IPS-20b (cell line): ENCODE measurements around the gene FOXP1.
A peak's percentile ranks its signal among the peaks of the same experiment; 100 is the strongest.

ENCODE experiments used
- H3K27ac ChIP-seq: one replicate; pipeline ENCODE4 v1.5.1; 2013; ENCODE audit warnings: low read length
- H3K27me3 ChIP-seq: 2 replicates; pipeline ENCODE4 v1.6.1; 2013; ENCODE audit warnings: mild to moderate bottlenecking, low read length, inconsistent platforms; ENCODE audit not compliant: insufficient read depth
- H3K36me3 ChIP-seq: 2 replicates; pipeline ENCODE4 v1.6.1; 2013; ENCODE audit warnings: low read depth, mild to moderate bottlenecking, inconsistent platforms, low read length, moderate library complexity; ENCODE audit not compliant: insufficient read depth
- H3K4me1 ChIP-seq: 2 replicates; pipeline ENCODE4 v1.6.1; 2013; ENCODE audit warnings: mild to moderate bottlenecking, control low read depth, inconsistent platforms, low read length, moderate library complexity; ENCODE audit not compliant: insufficient read depth
- H3K4me3 ChIP-seq: 2 replicates; pipeline ENCODE4 v1.5.1; 2013; ENCODE audit warnings: mild to moderate bottlenecking, low read length, inconsistent platforms
- H3K9ac ChIP-seq: 2 replicates; pipeline ENCODE4 v1.6.1; 2013; ENCODE audit warnings: low read depth, mild to moderate bottlenecking, inconsistent platforms, low read length, moderate library complexity
- H3K9me3 ChIP-seq: 2 replicates; pipeline ENCODE4 v1.6.1; 2013; ENCODE audit warnings: mild to moderate bottlenecking, low read depth, low read length, inconsistent platforms; ENCODE audit not compliant: insufficient read depth

FOXP1 gene

DNA sequence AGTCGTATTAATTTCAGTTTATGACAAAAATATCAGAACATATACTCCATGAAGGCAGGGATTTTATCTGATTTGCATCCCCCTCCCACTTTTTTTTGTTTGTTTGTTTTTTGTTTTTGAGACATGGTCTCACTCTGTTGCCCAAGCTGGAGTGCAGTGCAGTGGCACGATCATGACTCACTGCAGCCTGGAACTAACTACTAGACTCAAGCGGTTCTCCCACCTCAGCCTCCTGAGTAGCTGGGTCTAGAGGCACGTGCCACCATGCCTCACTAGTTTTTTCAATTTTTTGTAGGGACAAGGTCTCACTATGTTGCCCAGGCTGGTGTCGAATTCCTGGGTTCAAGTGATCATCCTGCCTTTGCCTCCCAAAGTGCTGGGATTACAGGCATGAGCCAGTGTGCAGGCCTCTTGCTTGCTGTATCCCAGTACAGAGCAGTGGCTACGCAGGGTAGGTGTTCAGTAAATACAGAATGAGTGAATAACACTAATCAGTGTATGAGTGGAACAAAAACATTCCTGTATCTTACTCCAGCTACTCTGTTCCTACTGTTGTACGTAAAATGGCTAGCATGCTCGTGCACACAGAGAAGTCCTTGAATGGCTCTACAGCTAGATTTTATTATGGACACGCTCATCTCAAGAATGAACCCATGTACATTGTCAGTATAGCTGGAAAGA is 272.4 kb downstream of the FOXP1 start:
- Histone ChIP-seq H3K36me3 (no peaks in the 10 kb centered on the region), H3K9ac (no peak overlapping the region), H3K9me3 (no peaks in the 10 kb centered on the region), H3K27me3 (no peaks in the 10 kb centered on the region), H3K4me1 (peaks cover 22% of the 10 kb centered on the region), H3K4me3 (no peak overlapping the region), H3K27ac (no peak overlapping the region)

DNA sequence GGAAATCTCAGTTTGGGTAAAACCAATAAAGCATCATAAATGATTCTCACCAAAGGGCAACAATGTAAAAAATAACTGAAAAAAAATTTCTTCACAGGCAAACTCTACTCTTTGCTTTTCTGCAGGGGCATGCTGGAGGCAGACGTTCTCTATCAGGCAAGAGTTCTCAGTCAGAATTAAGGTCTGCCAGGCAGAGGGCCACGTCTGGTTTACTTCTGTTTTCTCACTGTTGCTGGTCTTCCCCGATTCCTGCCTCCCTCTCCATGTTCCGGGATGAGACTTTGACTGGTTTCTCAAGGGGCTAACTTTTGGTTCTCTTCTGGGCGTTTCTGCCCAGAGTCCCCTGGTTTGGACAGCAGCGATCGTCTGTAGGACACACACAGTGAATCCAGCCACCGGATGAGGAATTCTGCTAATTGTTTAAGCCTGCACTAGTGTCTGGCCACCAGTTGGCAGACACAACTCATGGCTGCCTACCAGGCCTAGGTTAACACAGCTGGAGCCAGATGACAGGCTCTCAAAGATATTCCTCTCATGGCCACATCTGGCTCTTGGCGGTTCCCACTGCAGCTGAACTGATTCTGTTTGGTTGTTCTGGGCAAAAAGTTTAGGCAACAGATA is 273.1 kb downstream of the FOXP1 start:
- no peaks in the 10 kb centered on the region for H3K9me3 ChIP-seq
- no peak overlapping the region for H3K4me3 ChIP-seq
- no peaks in the 10 kb centered on the region for H3K27me3 ChIP-seq
- H3K4me1 ChIP-seq, result peaks cover 22% of the 10 kb centered on the region
- H3K9ac ChIP-seq, result no peak overlapping the region
- H3K36me3 ChIP-seq, result no peaks in the 10 kb centered on the region
- no peak overlapping the region for H3K27ac ChIP-seq

DNA sequence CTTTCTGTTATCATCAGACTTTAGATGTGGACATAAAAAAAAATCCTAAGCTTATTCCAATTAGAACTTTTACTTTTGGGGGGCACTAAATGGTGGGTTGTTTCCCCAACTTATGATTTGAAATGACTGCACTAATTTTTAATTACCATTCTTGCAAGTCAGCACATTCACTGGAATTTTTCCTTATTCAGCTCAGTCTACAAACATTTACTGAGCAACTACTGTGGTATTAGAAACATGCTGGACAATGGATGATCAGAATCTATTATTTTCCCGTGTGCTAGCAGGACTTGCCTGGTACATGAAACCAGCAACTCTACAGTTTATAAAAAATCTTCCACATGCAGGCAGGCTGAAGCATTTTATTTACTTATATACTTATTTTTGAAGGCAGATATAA is 273.6 kb downstream of the FOXP1 start:
- no peak overlapping the region for H3K27ac ChIP-seq
- no peak overlapping the region for H3K9ac ChIP-seq
- no peaks in the 10 kb centered on the region for H3K36me3 ChIP-seq
- no peak overlapping the region for H3K4me3 ChIP-seq
- H3K27me3 ChIP-seq, result no peaks in the 10 kb centered on the region
- H3K4me1 ChIP-seq, result peaks cover 22% of the 10 kb centered on the region
- no peaks in the 10 kb centered on the region for H3K9me3 ChIP-seq

GRCh38 chr3:71309342-71309741 is 274.2 kb downstream of the FOXP1 start:
- Histone ChIP-seq H3K36me3 (no peaks in the 10 kb centered on the region), H3K27ac (no peak overlapping the region), H3K4me1 (peaks cover 22% of the 10 kb centered on the region), H3K9me3 (no peaks in the 10 kb centered on the region), H3K4me3 (no peak overlapping the region), H3K9ac (no peak overlapping the region), H3K27me3 (no peaks in the 10 kb centered on the region)

GRCh38 chr3:71308836-71309235 is 274.7 kb downstream of the FOXP1 start:
- Histone ChIP-seq H3K4me1 (peaks cover 24% of the 10 kb centered on the region), H3K27me3 (no peaks in the 10 kb centered on the region)

GRCh38 chr3:71307991-71308697 is 275.4 kb downstream of the FOXP1 start:
- no peaks in the 10 kb centered on the region for H3K36me3 ChIP-seq
- H3K27me3 ChIP-seq, result no peaks in the 10 kb centered on the region
- peaks cover 31% of the 10 kb centered on the region for H3K4me1 ChIP-seq
- H3K9ac ChIP-seq, result no peak overlapping the region
- H3K9me3 ChIP-seq, result no peaks in the 10 kb centered on the region
- no peak overlapping the region for H3K4me3 ChIP-seq
- no peak overlapping the region for H3K27ac ChIP-seq

More at GRCh38 chr3:71308836-71309235, 274.7 kb downstream of the FOXP1 start:
- Histone ChIP-seq H3K4me3 (no peak overlapping the region), H3K27ac (no peak overlapping the region), H3K9ac (no peak overlapping the region), H3K36me3 (no peaks in the 10 kb centered on the region), H3K9me3 (no peaks in the 10 kb centered on the region)

- Histone ChIP-seq H3K4me3 (peak overlapping the region; percentile 81), H3K9me3 (no peaks in the 10 kb centered on the region), H3K36me3 (no peaks in the 10 kb centered on the region), H3K27me3 (no peaks in the 10 kb centered on the region), H3K4me1 (peaks cover 56% of the 10 kb centered on the region), H3K27ac (no peak overlapping the region), H3K9ac (peak overlapping the region; percentile 88)
Observed at GRCh38 chr3:71305231-71306206, 278.0 kb downstream of the FOXP1 start.

GRCh38 chr3:71304684-71305083 is 278.8 kb downstream of the FOXP1 start:
- H3K27ac ChIP-seq, result no peak overlapping the region
- no peaks in the 10 kb centered on the region for H3K36me3 ChIP-seq
- peak overlapping the region; percentile 81 for H3K4me3 ChIP-seq
- H3K9me3 ChIP-seq, result no peaks in the 10 kb centered on the region
- peak overlapping the region; percentile 88 for H3K9ac ChIP-seq
- peaks cover 64% of the 10 kb centered on the region for H3K4me1 ChIP-seq
- no peaks in the 10 kb centered on the region for H3K27me3 ChIP-seq

GRCh38 chr3:71304247-71304646 is 279.3 kb downstream of the FOXP1 start:
- Histone ChIP-seq H3K4me3 (peak overlapping the region; percentile 81), H3K4me1 (peaks cover 68% of the 10 kb centered on the region), H3K9ac (peak overlapping the region; percentile 88), H3K27ac (no peak overlapping the region), H3K27me3 (no peaks in the 10 kb centered on the region), H3K9me3 (no peaks in the 10 kb centered on the region), H3K36me3 (no peaks in the 10 kb centered on the region)

- Histone ChIP-seq H3K27me3 (no peaks in the 10 kb centered on the region), H3K4me3 (peak overlapping the region; percentile 81), H3K27ac (no peak overlapping the region), H3K9me3 (no peaks in the 10 kb centered on the region), H3K9ac (peak overlapping the region; percentile 88), H3K4me1 (peaks cover 74% of the 10 kb centered on the region), H3K36me3 (no peaks in the 10 kb centered on the region)
Observed at GRCh38 chr3:71303627-71304200, 279.8 kb downstream of the FOXP1 start.

- Histone ChIP-seq H3K9me3 (no peaks in the 10 kb centered on the region), H3K9ac (peak overlapping the region; percentile 53; the same call in 1 of the 2 replicates), H3K4me3 (peak overlapping the region; percentile 81), H3K36me3 (no peaks in the 10 kb centered on the region), H3K27ac (no peak overlapping the region), H3K27me3 (no peaks in the 10 kb centered on the region), H3K4me1 (peaks cover 69% of the 10 kb centered on the region)
Observed at GRCh38 chr3:71302604-71303003, 280.9 kb downstream of the FOXP1 start.
